ENCODE data around the gene ZSCAN9.
A peak's percentile ranks its signal among the peaks of the same experiment; 100 is the strongest.

The ZSCAN9 gene

GRCh38 chr6:28269492-28269891, 44.4 kb downstream of the ZSCAN9 start:
- DNase-seq = peak; percentile 23

- DNase-seq = no peak
Measured at GRCh38 chr6:28274888-28275287, 49.8 kb downstream of the ZSCAN9 start.

GRCh38 chr6:28277746-28278145, 52.7 kb downstream of the ZSCAN9 start:
- no peak for DNase-seq

- no peak for DNase-seq
Measured at GRCh38 chr6:28280595-28281287, 55.7 kb downstream of the ZSCAN9 start.

GRCh38 chr6:28281288-28282064, 56.4 kb downstream of the ZSCAN9 start, which contains the start of gene PGBD1:
Gene PGBD1 (plus strand): TSS chr6:28281572. CDS start chr6:28283814, 2,242 bp downstream.
- DNase-seq = peak; percentile 54

- no peak for DNase-seq
Measured at GRCh38 chr6:28282926-28283325, 57.9 kb downstream of the ZSCAN9 start.

Measured in stimulated activated CD4-positive, alpha-beta T cell treated with anti-CD3 and anti-CD28 coated beads, Interleukin-4, amount 100 ng/mL, for 24 hours (primary cell).